Spleen (tissue), 7 donors: Measurements from ENCODE around the gene DOCK9.

ENCODE experiments used
- POLR2A ChIP-seq, 3 donors: fragments of 450-650 bp; IDR thresholded peaks; one replicate each; pipeline ENCODE4 v1.5.1; 2017; ENCODE audit warnings: antibody characterized with exemption in 3 of 3, mild to moderate bottlenecking in 1 of 3
- TF ChIP-seq, protein P1 (sequence below), 11 experiments: fragments of 200-600 bp in 7 of 11; fragments of 450-650 bp in 4 of 11; sonication (generic) in 4 of 11; IDR thresholded peaks in 8 of 11; conservative IDR thresholded peaks in 3 of 11; 1 replicate in 7 of 11; 2 replicates in 4 of 11; pipeline versions ENCODE4 v1.4.0 to v1.8.0; 2016 to 2021; ENCODE audit warnings: antibody characterized with exemption in 11 of 11, inconsistent platforms in 4 of 11, mild to moderate bottlenecking in 1 of 11
- donor health status: DM: no; HTN: no; CAD: no; lungs with moderate emphysema.
- donor health status: DM: no; HTN: no; CAD: no.
- donor health status: DM: no; HTN: no; CAD: no.

DNA sequence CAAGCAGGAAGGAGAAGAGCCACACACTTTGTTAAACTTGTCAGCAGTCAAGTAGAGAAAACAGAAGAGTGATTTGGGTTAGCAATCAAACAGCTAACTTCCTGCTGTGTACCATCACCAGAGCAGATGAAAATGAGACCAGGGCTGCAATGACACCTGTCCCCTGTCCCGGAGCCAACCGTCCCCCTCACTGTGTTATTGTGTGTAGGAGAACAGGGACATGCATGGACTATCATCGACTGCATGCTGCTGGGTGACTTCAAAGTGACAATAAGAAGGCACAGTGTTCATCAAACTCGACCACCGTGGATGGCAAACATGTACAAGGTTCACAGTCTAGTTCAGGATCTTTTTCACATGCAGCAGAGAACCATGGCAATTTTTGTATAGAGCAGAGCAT is 131.3 kb downstream of the DOCK9 start:
- TF ChIP-seq POLR2A (IDR thresholded peaks at IDR 0.05) = no peak
- TF ChIP-seq, protein P1, sequence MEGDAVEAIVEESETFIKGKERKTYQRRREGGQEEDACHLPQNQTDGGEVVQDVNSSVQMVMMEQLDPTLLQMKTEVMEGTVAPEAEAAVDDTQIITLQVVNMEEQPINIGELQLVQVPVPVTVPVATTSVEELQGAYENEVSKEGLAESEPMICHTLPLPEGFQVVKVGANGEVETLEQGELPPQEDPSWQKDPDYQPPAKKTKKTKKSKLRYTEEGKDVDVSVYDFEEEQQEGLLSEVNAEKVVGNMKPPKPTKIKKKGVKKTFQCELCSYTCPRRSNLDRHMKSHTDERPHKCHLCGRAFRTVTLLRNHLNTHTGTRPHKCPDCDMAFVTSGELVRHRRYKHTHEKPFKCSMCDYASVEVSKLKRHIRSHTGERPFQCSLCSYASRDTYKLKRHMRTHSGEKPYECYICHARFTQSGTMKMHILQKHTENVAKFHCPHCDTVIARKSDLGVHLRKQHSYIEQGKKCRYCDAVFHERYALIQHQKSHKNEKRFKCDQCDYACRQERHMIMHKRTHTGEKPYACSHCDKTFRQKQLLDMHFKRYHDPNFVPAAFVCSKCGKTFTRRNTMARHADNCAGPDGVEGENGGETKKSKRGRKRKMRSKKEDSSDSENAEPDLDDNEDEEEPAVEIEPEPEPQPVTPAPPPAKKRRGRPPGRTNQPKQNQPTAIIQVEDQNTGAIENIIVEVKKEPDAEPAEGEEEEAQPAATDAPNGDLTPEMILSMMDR (IDR thresholded peaks at IDR 0.05 in 8 of 11, conservative IDR thresholded peaks at IDR 0.05 in 3 of 11) = no peak
